Esophagus muscularis mucosa (tissue), 4 donors: ENCODE results near the gene FKBP5. TPM values are rescaled to one million over a fixed set of nuclear protein-coding genes. Genes with fewer than 3 reads are reported as not detected.

Experiments
- DNase-seq: peaks from one replicate; pipeline ENCODE4 v3.0.0-alpha.2; 2017; ENCODE audit errors: extremely low spot score
- H3K27ac ChIP-seq, 4 donors: fragments of 200-600 bp; sonication (generic); replicated peaks in 1 of 4; 1 replicate in 3 of 4; 2 replicates in 1 of 4; pipeline ENCODE4 v1.5.1; 2016 to 2019; ENCODE audit warnings: mild to moderate bottlenecking in 1 of 4
- H3K27me3 ChIP-seq, 4 donors: fragments of 200-600 bp; sonication (generic); one replicate each; pipeline versions ENCODE4 v1.5.1 to v1.6.0; 2016 to 2019
- H3K36me3 ChIP-seq, 4 donors: fragments of 200-600 bp; sonication (generic); one replicate each; pipeline ENCODE4 v1.5.1; 2016 to 2019
- H3K4me1 ChIP-seq, 4 donors: fragments of 200-600 bp; sonication (generic); one replicate each; pipeline ENCODE4 v1.5.1; 2016 to 2019
- H3K4me3 ChIP-seq, 4 donors: fragments of 200-600 bp; sonication (generic); 1 replicate in 2 of 4; 2 replicates in 2 of 4; pipeline ENCODE4 v1.5.1; 2016 to 2019; ENCODE audit warnings: mild to moderate bottlenecking in 4 of 4, moderate library complexity in 1 of 4
- H3K9me3 ChIP-seq, 4 donors: fragments of 200-600 bp; sonication (generic); 1 replicate in 3 of 4; 2 replicates in 1 of 4; pipeline ENCODE4 v1.5.1; 2016 to 2019
- CTCF ChIP-seq, 3 experiments: fragments of 200-600 bp in 2 of 3; fragments of 450-650 bp in 1 of 3; sonication (generic) in 2 of 3; IDR thresholded peaks; one replicate each; pipeline ENCODE4 v1.5.1; 2017 to 2019; ENCODE audit warnings: antibody characterized with exemption in 3 of 3, mild to moderate bottlenecking in 2 of 3, moderate library complexity in 1 of 3
- EP300 ChIP-seq: sonication (generic); formaldehyde crosslinking; IDR thresholded peaks from one replicate; pipeline ENCODE4 v1.6.1; 2017; ENCODE audit warnings: antibody characterized with exemption
- POLR2A ChIP-seq: fragments of 450-650 bp; IDR thresholded peaks from one replicate; pipeline ENCODE4 v1.6.1; 2017; ENCODE audit warnings: antibody characterized with exemption, moderate library complexity, mild to moderate bottlenecking, low read depth
- POLR2AphosphoS5 ChIP-seq, 2 donors: sonication (generic); formaldehyde crosslinking; IDR thresholded peaks; one replicate each; pipeline ENCODE4 v1.6.1; 2017; ENCODE audit warnings: antibody characterized with exemption in 2 of 2
- WGBS: methylation state at CpG from one replicate; pipeline ENCODE4 v1.1.5; 2018; 5-methylcytosine and 5-hydroxymethylcytosine counted together
- intact Hi-C: fragments of 100-400 bp; cut with DNase I; formaldehyde crosslinking; loops from one replicate; pipeline ENCODE4 v1.15.1; 2023
- total RNA-seq, 4 donors: library from RNA; depleted of rRNA; stranded (reverse); fragments of >200 nt; gene quantifications; one replicate each; pipeline versions ENCODE4 v1.1.0 to v1.2.1, GENCODE V29; 2016

The FKBP5 gene
- total RNA-seq, 4 donors from 2014 or later: 477 to 689 (median 593) TPM

- TF ChIP-seq POLR2AphosphoS5 (IDR thresholded peaks at IDR 0.05) (peak in 1 of 2 donors; percentile 21), CTCF (IDR thresholded peaks at IDR 0.05) (no peak)
- intact Hi-C loops: no loop called here
- H3K4me3 ChIP-seq: no peak overlapping the region
- H3K27me3 ChIP-seq: no peaks in the 10 kb centered on the region
- H3K4me1 ChIP-seq: peaks cover 25 to 94% (median 76%) of the 10 kb centered on the region in 4 donors
- H3K27ac ChIP-seq: peak overlapping the region in 1 of 4 donors; percentile 98
- WGBS: 91% methylated on average over 13 of the region's 13 CpGs
- no peak for DNase-seq
- peaks cover 34 to 80% (median 66%) of the 10 kb centered on the region in 4 donors for H3K36me3 ChIP-seq
- no peaks in the 10 kb centered on the region for H3K9me3 ChIP-seq
Measured at GRCh38 chr6:35607517-35608233, 81.0 kb downstream of the FKBP5 start.

GRCh38 chr6:35605600-35605999 lies 83.1 kb downstream of the FKBP5 start:
- Histone ChIP-seq H3K27ac (peak overlapping the region in 3 of 4 donors; percentile 7 to 98 (median 27)), H3K27me3 (no peaks in the 10 kb centered on the region), H3K36me3 (peaks cover 19 to 59% (median 45%) of the 10 kb centered on the region in 4 donors), H3K4me1 (peaks cover 32 to 94% (median 75%) of the 10 kb centered on the region in 4 donors), H3K4me3 (no peak overlapping the region), H3K9me3 (no peaks in the 10 kb centered on the region)
- intact Hi-C loops: no loop called here
- WGBS: 95% methylated on average over 6 of the region's 6 CpGs
- DNase-seq: no peak
- TF ChIP-seq CTCF (IDR thresholded peaks at IDR 0.05) (no peak), EP300 (no peak), POLR2AphosphoS5 (IDR thresholded peaks at IDR 0.05) (no peak), POLR2A (no peak)

- Histone ChIP-seq H3K27me3 (no peaks in the 10 kb centered on the region), H3K4me1 (peaks cover 52 to 96% (median 81%) of the 10 kb centered on the region in 4 donors), H3K4me3 (no peak overlapping the region), H3K27ac (peak overlapping the region; percentile 89 to 98 (median 95)), H3K9me3 (no peaks in the 10 kb centered on the region), H3K36me3 (peaks cover 12 to 39% (median 27%) of the 10 kb centered on the region in 4 donors)
- TF ChIP-seq POLR2A (no peak), POLR2AphosphoS5 (IDR thresholded peaks at IDR 0.05) (peak in 1 of 2 donors; percentile 28), CTCF (IDR thresholded peaks at IDR 0.05) (no peak)
- DNase-seq: no peak
- 93% methylated on average over 9 of the region's 9 CpGs for WGBS
- intact Hi-C loops: loop anchor here (5.0 kb wide), 1 partner anchor 124 kb away; no protein-coding TSS in a partner anchor
Measured at GRCh38 chr6:35603326-35604202, 85.2 kb downstream of the FKBP5 start.

GRCh38 chr6:35602133-35602946 lies 86.4 kb downstream of the FKBP5 start:
- no peaks in the 10 kb centered on the region for H3K27me3 ChIP-seq
- no peak for DNase-seq
- 44% methylated on average over 6 of the region's 6 CpGs for WGBS
- peaks cover 60 to 97% (median 90%) of the 10 kb centered on the region in 4 donors for H3K4me1 ChIP-seq
- H3K27ac ChIP-seq: peak overlapping the region; percentile 89 to 98 (median 95)
- H3K9me3 ChIP-seq: no peaks in the 10 kb centered on the region
- H3K4me3 ChIP-seq: peak overlapping the region in 3 of 4 donors; percentile 5 to 36 (median 16)
- TF ChIP-seq CTCF (IDR thresholded peaks at IDR 0.05): no peak
- TF ChIP-seq EP300: no peak
- no peak for TF ChIP-seq POLR2A
- TF ChIP-seq POLR2AphosphoS5 (IDR thresholded peaks at IDR 0.05): peak; percentile 10 to 41
- intact Hi-C loops: loop anchor here (5.0 kb wide), 1 partner anchor 125 kb away; no protein-coding TSS in a partner anchor
- peaks cover 4 to 37% (median 17%) of the 10 kb centered on the region in 4 donors for H3K36me3 ChIP-seq
